ENCODE data around the gene CHTOP.
"Not testable (repeated sequence)": the region's sequence is repeated elsewhere in the genome, so short reads cannot be mapped to it uniquely, and the experiment has no call there.

Gene CHTOP

GRCh38 chr1:153663211-153663610 is 29.3 kb downstream of the CHTOP start:
- no peak for DNase-seq (ENCODE audit: extremely low read depth, low read depth)
- no peak for TF ChIP-seq CTCF (IDR thresholded peaks at IDR 0.05; ENCODE audit: low read depth, low read length)

GRCh38 chr1:153667439-153667838 is 33.6 kb downstream of the CHTOP start:
- no peak for DNase-seq (ENCODE audit: extremely low read depth, low read depth)
- TF ChIP-seq CTCF (IDR thresholded peaks at IDR 0.05; ENCODE audit: low read depth, low read length) = no peak

- not testable (repeated sequence) for DNase-seq (ENCODE audit: extremely low read depth, low read depth)
These were observed 34.8 kb downstream of the CHTOP start for GRCh38 chr1:153668672-153669071.

GRCh38 chr1:153669606-153670005 is 35.7 kb downstream of the CHTOP start:
- DNase-seq (ENCODE audit: extremely low read depth, low read depth) = no peak
- no peak for TF ChIP-seq CTCF (IDR thresholded peaks at IDR 0.05; ENCODE audit: low read depth, low read length)

GRCh38 chr1:153670257-153670858 is 36.5 kb downstream of the CHTOP start:
- TF ChIP-seq CTCF (IDR thresholded peaks at IDR 0.05; ENCODE audit: low read depth, low read length) = no peak
- no peak for DNase-seq (ENCODE audit: extremely low read depth, low read depth)

- TF ChIP-seq CTCF (IDR thresholded peaks at IDR 0.05; ENCODE audit: low read depth, low read length) = peak; percentile 23
- peak; percentile 100 for DNase-seq (ENCODE audit: extremely low read depth, low read depth)
These were observed 37.2 kb downstream of the CHTOP start, which contains the start of gene ILF2 for GRCh38 chr1:153670859-153671627. ILF2 (minus strand) TSS chr1:153670993; CDS start chr1:153670922, 71 bp downstream.

- DNase-seq (ENCODE audit: extremely low read depth, low read depth) = not testable (repeated sequence)
These were observed 37.9 kb downstream of the CHTOP start for GRCh38 chr1:153671628-153672353.

GRCh38 chr1:153673511-153673910 is 39.6 kb downstream of the CHTOP start:
- DNase-seq (ENCODE audit: extremely low read depth, low read depth) = no peak

More at GRCh38 chr1:153673511-153673910, 39.6 kb downstream of the CHTOP start:
- no peak for TF ChIP-seq CTCF (IDR thresholded peaks at IDR 0.05; ENCODE audit: low read depth, low read length)

Measured in AG09319 (cell line).